ENCODE measurements around the gene FAXDC2. TPM values are rescaled to one million over a fixed set of nuclear protein-coding genes. Genes with fewer than 3 reads are reported as not detected.
A peak's percentile ranks its signal among the peaks of the same experiment; 100 is the strongest.

FAXDC2 gene
- total and polyA plus RNA-seq, 2 of the 13 experiments (the other 11 are each of a cell fraction or from before 2014, with no cell fraction given), result 4.7 to 58.8 TPM

DNA sequence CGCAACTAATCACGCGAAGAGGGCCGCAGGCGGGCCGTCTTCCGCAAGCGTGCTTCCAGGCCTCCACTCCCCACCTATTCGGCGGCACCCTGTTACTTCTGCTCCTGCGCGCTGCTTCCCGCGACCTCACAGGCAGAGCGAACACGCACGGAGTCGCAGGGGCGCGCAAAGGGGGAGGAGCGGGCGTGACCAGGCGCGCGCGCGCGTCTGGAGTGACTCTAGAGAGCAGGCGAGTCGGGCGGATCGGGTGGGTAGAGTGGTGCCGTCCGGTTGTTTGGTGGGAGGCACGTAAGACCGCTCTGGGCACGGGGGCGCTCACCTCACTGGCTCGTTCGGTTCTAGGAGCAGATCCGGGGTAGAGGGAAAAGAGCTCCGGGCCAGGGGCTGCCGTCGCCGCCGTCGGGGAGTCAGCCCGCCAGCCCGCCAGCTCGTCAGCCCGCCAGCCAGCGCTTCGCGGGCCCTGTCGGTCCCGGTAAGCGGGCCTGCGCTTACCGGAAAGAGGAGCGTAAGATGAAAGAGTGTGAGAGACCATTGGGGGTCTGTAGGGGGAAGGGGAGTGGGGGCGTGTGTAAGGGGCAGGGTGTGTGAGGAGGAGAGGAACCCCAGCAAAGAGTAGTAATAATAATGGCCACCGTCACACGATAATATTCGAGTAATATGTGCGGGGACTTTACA lies 8.0 kb upstream of the FAXDC2 start, which contains the start of gene CNOT8 (continued):
- TF ChIP-seq, protein P1, sequence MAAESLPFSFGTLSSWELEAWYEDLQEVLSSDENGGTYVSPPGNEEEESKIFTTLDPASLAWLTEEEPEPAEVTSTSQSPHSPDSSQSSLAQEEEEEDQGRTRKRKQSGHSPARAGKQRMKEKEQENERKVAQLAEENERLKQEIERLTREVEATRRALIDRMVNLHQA (CRISPR knock-in tag; IDR thresholded peaks at IDR 0.05), result no peak
- TF ChIP-seq ZSCAN9 (CRISPR knock-in tag; IDR thresholded peaks at IDR 0.05; ENCODE audit: borderline replicate concordance), result peak; percentile 74; the same call in 1 of the 2 replicates
- TF ChIP-seq FOXK2 (IDR thresholded peaks at IDR 0.05), result no peak
- TF ChIP-seq ZNF614 (CRISPR knock-in tag; IDR thresholded peaks at IDR 0.05; ENCODE audit: borderline replicate concordance), result no peak
- TF ChIP-seq, protein P2, sequence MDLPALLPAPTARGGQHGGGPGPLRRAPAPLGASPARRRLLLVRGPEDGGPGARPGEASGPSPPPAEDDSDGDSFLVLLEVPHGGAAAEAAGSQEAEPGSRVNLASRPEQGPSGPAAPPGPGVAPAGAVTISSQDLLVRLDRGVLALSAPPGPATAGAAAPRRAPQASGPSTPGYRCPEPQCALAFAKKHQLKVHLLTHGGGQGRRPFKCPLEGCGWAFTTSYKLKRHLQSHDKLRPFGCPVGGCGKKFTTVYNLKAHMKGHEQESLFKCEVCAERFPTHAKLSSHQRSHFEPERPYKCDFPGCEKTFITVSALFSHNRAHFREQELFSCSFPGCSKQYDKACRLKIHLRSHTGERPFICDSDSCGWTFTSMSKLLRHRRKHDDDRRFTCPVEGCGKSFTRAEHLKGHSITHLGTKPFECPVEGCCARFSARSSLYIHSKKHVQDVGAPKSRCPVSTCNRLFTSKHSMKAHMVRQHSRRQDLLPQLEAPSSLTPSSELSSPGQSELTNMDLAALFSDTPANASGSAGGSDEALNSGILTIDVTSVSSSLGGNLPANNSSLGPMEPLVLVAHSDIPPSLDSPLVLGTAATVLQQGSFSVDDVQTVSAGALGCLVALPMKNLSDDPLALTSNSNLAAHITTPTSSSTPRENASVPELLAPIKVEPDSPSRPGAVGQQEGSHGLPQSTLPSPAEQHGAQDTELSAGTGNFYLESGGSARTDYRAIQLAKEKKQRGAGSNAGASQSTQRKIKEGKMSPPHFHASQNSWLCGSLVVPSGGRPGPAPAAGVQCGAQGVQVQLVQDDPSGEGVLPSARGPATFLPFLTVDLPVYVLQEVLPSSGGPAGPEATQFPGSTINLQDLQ (CRISPR knock-in tag; IDR thresholded peaks at IDR 0.05), result no peak
- TF ChIP-seq, protein P3, sequence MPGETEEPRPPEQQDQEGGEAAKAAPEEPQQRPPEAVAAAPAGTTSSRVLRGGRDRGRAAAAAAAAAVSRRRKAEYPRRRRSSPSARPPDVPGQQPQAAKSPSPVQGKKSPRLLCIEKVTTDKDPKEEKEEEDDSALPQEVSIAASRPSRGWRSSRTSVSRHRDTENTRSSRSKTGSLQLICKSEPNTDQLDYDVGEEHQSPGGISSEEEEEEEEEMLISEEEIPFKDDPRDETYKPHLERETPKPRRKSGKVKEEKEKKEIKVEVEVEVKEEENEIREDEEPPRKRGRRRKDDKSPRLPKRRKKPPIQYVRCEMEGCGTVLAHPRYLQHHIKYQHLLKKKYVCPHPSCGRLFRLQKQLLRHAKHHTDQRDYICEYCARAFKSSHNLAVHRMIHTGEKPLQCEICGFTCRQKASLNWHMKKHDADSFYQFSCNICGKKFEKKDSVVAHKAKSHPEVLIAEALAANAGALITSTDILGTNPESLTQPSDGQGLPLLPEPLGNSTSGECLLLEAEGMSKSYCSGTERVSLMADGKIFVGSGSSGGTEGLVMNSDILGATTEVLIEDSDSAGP (CRISPR knock-in tag; IDR thresholded peaks at IDR 0.05; ENCODE audit: borderline replicate concordance), result peak; percentile 58
- TF ChIP-seq ZNF382 (CRISPR knock-in tag; IDR thresholded peaks at IDR 0.05; ENCODE audit: borderline replicate concordance), result no peak
- TF ChIP-seq ZNF160 (CRISPR knock-in tag; IDR thresholded peaks at IDR 0.05), result no peak
- TF ChIP-seq ZNF432 (CRISPR knock-in tag; IDR thresholded peaks at IDR 0.05; ENCODE audit: borderline replicate concordance), result no peak
- TF ChIP-seq EP300 (IDR thresholded peaks at IDR 0.05; ENCODE audit: low read depth in 2 of 2, low read length in 2 of 2), result peak in 1 of 2 experiments; percentile 13; a peak in 1 of 4 replicates
- peak; percentile 64 for TF ChIP-seq EP300 (CRISPR knock-in tag; IDR thresholded peaks at IDR 0.05; ENCODE audit: borderline replicate concordance)
- no peak for TF ChIP-seq MED8 (CRISPR knock-in tag; IDR thresholded peaks at IDR 0.05; ENCODE audit: insufficient replicate concordance)
- TF ChIP-seq SALL2 (CRISPR knock-in tag; IDR thresholded peaks at IDR 0.05), result no peak; the same call in 1 of the 2 replicates
- no peak for TF ChIP-seq ZNF207 (IDR thresholded peaks at IDR 0.05; ENCODE audit: borderline replicate concordance)
- peak; percentile 78 for TF ChIP-seq ZNF772 (CRISPR knock-in tag; IDR thresholded peaks at IDR 0.05)
- TF ChIP-seq ZNF317 (CRISPR knock-in tag; IDR thresholded peaks at IDR 0.05), result peak; percentile 58; the same call in 1 of the 2 replicates
- no peak for TF ChIP-seq SRSF9 (IDR thresholded peaks at IDR 0.05; ENCODE audit: borderline replicate concordance, insufficient read depth, low read depth, low read length, poor library complexity, severe bottlenecking)
- TF ChIP-seq SNRNP70 (IDR thresholded peaks at IDR 0.05; ENCODE audit: low read depth, low read length), result no peak
- no peak for TF ChIP-seq TBP (CRISPR knock-in tag; IDR thresholded peaks at IDR 0.05)
- no peak for TF ChIP-seq ZNF501 (CRISPR knock-in tag; IDR thresholded peaks at IDR 0.05)
- TF ChIP-seq ELF4 (CRISPR knock-in tag; IDR thresholded peaks at IDR 0.05; ENCODE audit: borderline replicate concordance), result no peak; the same call in 1 of the 2 replicates
- no peak for TF ChIP-seq IRX3 (CRISPR knock-in tag; IDR thresholded peaks at IDR 0.05; ENCODE audit: borderline replicate concordance, low read depth)
- no peak for TF ChIP-seq SRF (IDR thresholded peaks at IDR 0.05; ENCODE audit: low read depth, low read length)

Measured in HepG2 (cell line).